Stimulated activated CD8-positive, alpha-beta memory T cell treated with anti-CD3 and anti-CD28 coated beads, Interleukin-2, amount 100 ng/mL, for 1 hour (primary cell): ENCODE measurements around the gene ZNF777.
"Not testable (repeated sequence)": the region's sequence is repeated elsewhere in the genome, so short reads cannot be mapped to it uniquely, and the experiment has no call there.

Experiments
- DNase-seq, 2 donors: peaks; one replicate each; pipeline ENCODE4 v3.0.0-alpha.2; 2020; ENCODE audit warnings: low read depth in 2 of 2

Gene ZNF777

DNA sequence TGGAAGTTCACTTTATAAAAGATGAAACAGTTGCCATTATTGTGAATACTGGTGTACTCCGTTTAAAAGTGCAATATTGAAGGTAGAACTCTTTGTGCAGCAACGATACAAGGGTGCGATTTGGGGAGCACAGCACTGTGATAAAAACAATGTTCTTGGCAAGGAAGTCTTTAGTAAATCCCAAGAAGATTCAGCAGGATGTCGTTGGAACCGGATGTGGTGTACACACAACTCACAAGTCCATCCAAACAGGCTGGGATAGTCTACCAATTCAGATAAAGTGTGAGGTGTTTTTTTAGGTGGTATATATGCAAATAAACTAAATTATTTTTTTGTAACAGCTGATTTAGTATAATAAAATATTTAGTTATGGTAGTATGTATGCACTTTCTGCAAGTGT is 46.7 kb downstream of the ZNF777 start:
- no peak for DNase-seq

DNA sequence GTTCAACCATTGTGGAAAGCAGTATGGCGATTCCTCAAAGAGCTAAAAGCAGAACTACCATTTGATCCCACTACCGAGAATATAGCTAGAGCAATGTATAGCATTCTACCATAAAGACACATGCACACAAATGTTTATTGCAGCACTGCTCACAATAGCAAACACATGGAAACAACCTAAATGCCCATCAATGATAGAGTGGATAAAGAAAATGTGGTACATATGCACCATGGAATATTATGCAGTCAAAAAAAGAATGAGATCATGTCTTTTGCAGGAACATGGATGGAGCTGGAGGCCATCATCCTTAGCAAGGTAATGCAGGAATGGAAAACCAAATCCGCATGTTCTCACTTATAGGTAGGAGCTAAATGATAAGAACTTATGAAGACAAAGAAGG is 47.8 kb downstream of the ZNF777 start:
- not testable (repeated sequence) for DNase-seq

DNA sequence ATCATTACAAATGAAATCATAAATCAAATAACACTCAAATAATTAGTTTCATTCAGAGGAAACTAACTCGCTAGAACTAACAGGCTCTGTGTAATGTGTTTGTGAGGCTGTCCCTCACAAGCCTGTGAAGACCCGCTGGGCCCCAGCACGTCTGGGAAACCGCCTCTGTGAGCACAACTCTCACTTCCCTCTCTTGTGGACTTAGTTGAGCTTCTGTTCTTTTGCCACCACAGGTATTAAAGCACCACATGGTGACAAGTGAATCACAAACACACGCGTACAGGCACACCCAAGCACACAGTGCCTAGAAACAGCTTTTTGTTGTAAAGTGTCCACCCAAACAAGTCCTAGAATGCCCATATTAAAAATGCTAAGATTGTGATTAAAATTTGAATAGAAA is 51.0 kb downstream of the ZNF777 start:
- no peak for DNase-seq

GRCh38 chr7:149404825-149405224 is 56.0 kb downstream of the ZNF777 start:
- DNase-seq = no peak

- no peak for DNase-seq
Observed at GRCh38 chr7:149404396-149404795, 56.5 kb downstream of the ZNF777 start.

GRCh38 chr7:149398195-149398820 is 62.6 kb downstream of the ZNF777 start:
- DNase-seq = no peak

DNA sequence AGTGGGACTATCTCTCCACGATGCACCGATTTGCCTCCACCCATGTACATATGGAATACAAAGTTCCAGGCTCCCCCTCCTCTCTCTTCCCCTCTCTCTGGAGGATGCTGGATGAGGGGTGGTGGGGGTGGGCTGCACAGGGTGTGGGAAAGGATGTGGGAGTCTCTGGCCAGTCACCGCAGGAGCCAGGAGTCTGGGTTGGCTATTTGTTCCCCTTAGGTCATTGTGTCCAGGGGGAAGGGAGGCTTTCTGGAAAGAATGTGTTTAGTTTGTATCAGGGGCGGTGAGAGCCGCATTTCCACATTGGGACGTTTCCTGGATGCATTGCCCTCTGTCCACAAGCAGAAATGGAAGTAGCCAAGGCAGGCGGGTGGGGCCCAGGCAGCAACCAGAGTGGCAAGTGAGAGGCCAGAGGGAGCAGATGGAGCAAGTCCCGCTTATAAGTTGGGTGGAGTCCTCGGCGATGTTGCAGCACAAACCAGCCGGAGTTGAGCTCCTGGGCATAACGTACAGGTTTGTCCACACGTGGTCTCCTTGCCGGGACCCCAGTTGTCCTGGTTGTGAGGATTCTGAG is 63.3 kb downstream of the ZNF777 start:
- DNase-seq = no peak

GRCh38 chr7:149388550-149389335 is 72.1 kb downstream of the ZNF777 start:
- DNase-seq = not testable (repeated sequence)

GRCh38 chr7:149386514-149386913 is 74.3 kb downstream of the ZNF777 start:
- not testable (repeated sequence) for DNase-seq

GRCh38 chr7:149385195-149385950 is 75.5 kb downstream of the ZNF777 start:
- DNase-seq = no peak
